OCI-M1 (cell line): ENCODE results near the gene MLLT3.
A peak's percentile ranks its signal among the peaks of the same experiment; 100 is the strongest.

Experiments used
- DNase-seq: peaks from one replicate; lab custom pipeline; 2025; lab: John Stamatoyannopoulos, UW

The MLLT3 gene

GRCh38 chr9:20340511-20340861, 281.8 kb downstream of the MLLT3 start:
- no peak for DNase-seq

- DNase-seq = no peak
Measured at GRCh38 chr9:20335668-20336332, 286.5 kb downstream of the MLLT3 start.

GRCh38 chr9:20333991-20334390, 288.3 kb downstream of the MLLT3 start:
- no peak for DNase-seq

GRCh38 chr9:20331095-20331685, 291.1 kb downstream of the MLLT3 start:
- no peak for DNase-seq

GRCh38 chr9:20330688-20331087, 291.6 kb downstream of the MLLT3 start:
- DNase-seq = no peak

- no peak for DNase-seq
Measured at GRCh38 chr9:20326516-20326915, 295.8 kb downstream of the MLLT3 start.

GRCh38 chr9:20325008-20325407, 297.3 kb downstream of the MLLT3 start:
- DNase-seq = no peak

GRCh38 chr9:20322212-20322611, 300.1 kb downstream of the MLLT3 start:
- DNase-seq = no peak

GRCh38 chr9:20321423-20322082, 300.7 kb downstream of the MLLT3 start:
- peak; percentile 19 for DNase-seq

GRCh38 chr9:20320921-20321320, 301.4 kb downstream of the MLLT3 start:
- no peak for DNase-seq

GRCh38 chr9:20319641-20320337, 302.5 kb downstream of the MLLT3 start:
- no peak for DNase-seq

- no peak for DNase-seq
Measured at GRCh38 chr9:20319241-20319640, 303.1 kb downstream of the MLLT3 start.

- DNase-seq = no peak
Measured at GRCh38 chr9:20317701-20318100, 304.6 kb downstream of the MLLT3 start.

GRCh38 chr9:20316372-20316771, 305.9 kb downstream of the MLLT3 start:
- DNase-seq = no peak

- DNase-seq = no peak
Measured at GRCh38 chr9:20315677-20316076, 306.6 kb downstream of the MLLT3 start.

GRCh38 chr9:20314981-20315380, 307.3 kb downstream of the MLLT3 start:
- no peak for DNase-seq

GRCh38 chr9:20313415-20313814, 308.9 kb downstream of the MLLT3 start:
- no peak for DNase-seq

- DNase-seq = no peak
Measured at GRCh38 chr9:20312732-20313131, 309.6 kb downstream of the MLLT3 start.

GRCh38 chr9:20310024-20310423, 312.3 kb downstream of the MLLT3 start:
- DNase-seq = no peak

GRCh38 chr9:20309124-20309523, 313.2 kb downstream of the MLLT3 start:
- no peak for DNase-seq

GRCh38 chr9:20307621-20308020, 314.7 kb downstream of the MLLT3 start:
- no peak for DNase-seq

- no peak for DNase-seq
Measured at GRCh38 chr9:20305452-20305851, 316.8 kb downstream of the MLLT3 start.

- DNase-seq = no peak
Measured at GRCh38 chr9:20303996-20304395, 318.3 kb downstream of the MLLT3 start.
